Activated naive CD8-positive, alpha-beta T cell treated with anti-CD3 and anti-CD28 coated beads for 36 hours (primary cell): ENCODE data around the gene IL15RA. TPM values are rescaled to one million over a fixed set of nuclear protein-coding genes. Genes with fewer than 3 reads are reported as not detected.
"Not testable (repeated sequence)": the region's sequence is repeated elsewhere in the genome, so short reads cannot be mapped to it uniquely, and the experiment has no call there.

Experiments
- DNase-seq: peaks from one replicate; pipeline ENCODE4 v3.0.0; 2021
- H3K27ac Mint-ChIP-seq: one replicate; pipeline ENCODE4 v1.8.0; 2022; ENCODE audit warnings: mild to moderate bottlenecking, moderate library complexity, mixed read lengths
- H3K27me3 Mint-ChIP-seq: one replicate; pipeline ENCODE4 v1.8.0; 2022; ENCODE audit warnings: mild to moderate bottlenecking, mixed read lengths
- H3K36me3 Mint-ChIP-seq: one replicate; pipeline ENCODE4 v1.8.0; 2021; ENCODE audit warnings: mild to moderate bottlenecking, mixed read lengths
- H3K4me1 Mint-ChIP-seq: one replicate; pipeline ENCODE4 v1.8.0; 2021; ENCODE audit warnings: mixed read lengths
- H3K4me3 Mint-ChIP-seq: one replicate; pipeline ENCODE4 v1.8.0; 2022; ENCODE audit warnings: mild to moderate bottlenecking, moderate library complexity, mixed read lengths
- H3K9me3 Mint-ChIP-seq: one replicate; pipeline ENCODE4 v1.8.0; 2022; ENCODE audit warnings: mixed read lengths
- total RNA-seq, 2 experiments: library from RNA; stranded (reverse); gene quantifications; one replicate each; pipeline ENCODE4 v1.2.3, GENCODE V29; 2021

IL15RA gene
- total RNA-seq, 2 experiments from 2014 or later: 27.8 to 30.0 TPM

DNA sequence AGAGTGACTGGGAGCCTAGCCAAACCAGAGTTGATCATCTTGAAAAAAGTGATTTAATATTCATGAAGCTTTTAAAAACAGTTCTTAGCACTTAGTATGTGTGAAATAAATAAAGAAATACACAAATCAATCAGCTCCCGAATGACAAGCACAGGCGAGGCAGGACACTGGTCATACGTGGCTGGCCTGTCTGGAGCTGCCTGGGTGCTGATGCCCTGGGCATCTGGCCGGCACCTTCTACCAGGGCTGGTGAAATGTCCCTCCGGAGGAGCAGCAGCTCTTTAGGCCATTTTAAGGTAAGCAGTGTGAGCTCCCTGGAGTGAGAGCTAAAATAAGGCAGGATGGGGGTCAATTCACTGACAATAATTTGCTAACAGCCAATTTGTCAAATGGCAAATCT, 23.7 kb downstream of the IL15RA start:
- no peak overlapping the region for H3K27ac Mint-ChIP-seq
- H3K4me1 Mint-ChIP-seq: no peaks in the 10 kb centered on the region
- peaks cover 19% of the 10 kb centered on the region for H3K36me3 Mint-ChIP-seq
- DNase-seq: no peak
- H3K4me3 Mint-ChIP-seq: no peak overlapping the region
- H3K9me3 Mint-ChIP-seq: no peaks in the 10 kb centered on the region
- H3K27me3 Mint-ChIP-seq: no peaks in the 10 kb centered on the region

- Mint-ChIP-seq H3K4me3 (no peak overlapping the region), H3K27ac (no peak overlapping the region), H3K4me1 (no peaks in the 10 kb centered on the region), H3K36me3 (peaks cover 15% of the 10 kb centered on the region), H3K9me3 (no peaks in the 10 kb centered on the region), H3K27me3 (no peaks in the 10 kb centered on the region)
- DNase-seq: no peak
Observed at GRCh38 chr10:5952731-5953385, 24.5 kb downstream of the IL15RA start.

DNA sequence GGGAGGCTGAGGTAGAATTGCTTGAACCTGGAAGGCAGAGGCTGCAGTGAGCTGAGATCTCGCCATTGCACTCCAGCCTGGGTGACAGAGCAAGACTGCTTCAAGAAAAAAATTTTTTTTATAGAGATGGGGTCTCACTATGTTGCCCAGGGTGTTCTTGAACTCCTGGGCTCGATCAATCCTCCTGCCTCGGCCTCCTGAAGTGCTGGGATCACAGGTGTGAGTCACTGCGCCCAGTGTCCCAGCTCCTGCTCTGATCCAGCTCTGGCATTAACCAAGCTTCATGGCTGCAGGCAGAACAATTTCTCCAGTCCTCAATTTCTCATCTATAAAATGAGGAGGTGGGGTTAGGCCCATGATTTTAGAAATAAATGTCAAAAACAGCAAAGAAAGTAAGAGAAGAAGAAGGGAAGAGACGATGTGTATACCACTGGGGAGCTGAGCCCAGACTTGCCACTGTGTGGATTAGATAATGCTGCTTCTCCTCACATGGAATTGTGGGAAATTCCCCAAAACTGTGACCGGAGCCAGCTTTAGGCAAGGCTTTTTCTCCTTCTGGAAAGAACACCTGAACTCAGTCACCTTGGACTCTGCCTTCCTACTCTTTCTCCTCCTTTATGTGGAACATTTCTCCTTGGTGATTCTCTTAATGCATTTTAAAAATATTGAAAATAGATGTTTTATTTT, 25.5 kb downstream of the IL15RA start:
- no peak overlapping the region for H3K27ac Mint-ChIP-seq
- no peak overlapping the region for H3K4me3 Mint-ChIP-seq

GRCh38 chr10:5951167-5951711, 26.1 kb downstream of the IL15RA start:
- peaks cover 3% of the 10 kb centered on the region for H3K36me3 Mint-ChIP-seq
- no peaks in the 10 kb centered on the region for H3K9me3 Mint-ChIP-seq
- no peaks in the 10 kb centered on the region for H3K27me3 Mint-ChIP-seq
- H3K27ac Mint-ChIP-seq: no peak overlapping the region
- DNase-seq: no peak
- no peak overlapping the region for H3K4me3 Mint-ChIP-seq
- H3K4me1 Mint-ChIP-seq: no peaks in the 10 kb centered on the region

More for the DNA sequence above, 25.5 kb downstream of the IL15RA start:
- Mint-ChIP-seq H3K9me3 (no peaks in the 10 kb centered on the region), H3K36me3 (peaks cover 8% of the 10 kb centered on the region), H3K27me3 (no peaks in the 10 kb centered on the region), H3K4me1 (no peaks in the 10 kb centered on the region)
- DNase-seq: no peak

- no peak overlapping the region for H3K4me3 Mint-ChIP-seq
- peak; percentile 12 for DNase-seq
- H3K36me3 Mint-ChIP-seq: peaks cover 3% of the 10 kb centered on the region
- H3K27ac Mint-ChIP-seq: no peak overlapping the region
- no peaks in the 10 kb centered on the region for H3K9me3 Mint-ChIP-seq
- H3K4me1 Mint-ChIP-seq: peaks cover 6% of the 10 kb centered on the region
- H3K27me3 Mint-ChIP-seq: no peaks in the 10 kb centered on the region
Observed at GRCh38 chr10:5949009-5949759, 28.2 kb downstream of the IL15RA start.

GRCh38 chr10:5948208-5948585, 29.1 kb downstream of the IL15RA start:
- H3K27me3 Mint-ChIP-seq: no peaks in the 10 kb centered on the region
- peaks cover 3% of the 10 kb centered on the region for H3K36me3 Mint-ChIP-seq
- H3K4me1 Mint-ChIP-seq: peaks cover 6% of the 10 kb centered on the region
- H3K9me3 Mint-ChIP-seq: no peaks in the 10 kb centered on the region
- H3K27ac Mint-ChIP-seq: no peak overlapping the region
- H3K4me3 Mint-ChIP-seq: no peak overlapping the region
- no peak for DNase-seq

DNA sequence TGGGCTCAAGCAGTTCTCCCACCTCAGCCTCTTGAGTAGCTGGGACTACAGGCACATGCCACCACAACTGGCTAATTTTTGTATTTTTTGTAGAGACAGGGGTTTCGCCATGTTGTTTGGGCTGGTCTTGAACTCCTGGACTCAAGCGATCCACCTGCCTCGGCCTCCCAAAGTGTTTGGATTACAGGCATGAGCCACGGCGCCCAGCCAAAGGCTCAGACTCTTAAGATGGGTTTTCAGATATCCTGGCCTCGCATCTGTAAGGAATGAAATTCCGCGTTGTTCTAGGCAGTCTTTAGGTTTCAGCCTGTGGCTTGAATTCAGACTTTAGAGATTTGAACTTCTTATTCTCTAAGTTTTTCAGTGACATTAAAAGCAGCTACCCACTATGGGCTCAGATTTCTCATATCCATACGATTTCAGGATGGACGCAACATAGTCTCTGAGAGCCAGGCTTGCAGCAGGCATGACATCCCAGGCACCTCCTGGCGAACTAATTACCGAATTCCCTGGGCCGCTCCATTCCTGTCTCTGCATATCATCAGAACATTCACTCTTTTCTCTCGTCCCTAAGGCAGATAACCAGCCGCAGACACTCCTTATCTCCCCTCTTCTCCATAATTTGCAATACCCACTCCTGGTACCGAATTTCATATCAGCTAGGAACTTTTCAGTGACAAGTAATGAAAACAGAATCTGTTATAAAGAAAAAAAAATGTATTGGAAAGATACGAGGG, 29.7 kb downstream of the IL15RA start:
- no peaks in the 10 kb centered on the region for H3K9me3 Mint-ChIP-seq
- H3K27ac Mint-ChIP-seq: no peak overlapping the region
- H3K4me3 Mint-ChIP-seq: no peak overlapping the region
- no peaks in the 10 kb centered on the region for H3K27me3 Mint-ChIP-seq
- peaks cover 3% of the 10 kb centered on the region for H3K36me3 Mint-ChIP-seq
- no peak for DNase-seq
- H3K4me1 Mint-ChIP-seq: peaks cover 6% of the 10 kb centered on the region

GRCh38 chr10:5946786-5947185, 30.6 kb downstream of the IL15RA start:
- no peak for DNase-seq
- no peaks in the 10 kb centered on the region for H3K9me3 Mint-ChIP-seq
- no peaks in the 10 kb centered on the region for H3K36me3 Mint-ChIP-seq
- H3K4me3 Mint-ChIP-seq: no peak overlapping the region
- no peak overlapping the region for H3K27ac Mint-ChIP-seq
- no peaks in the 10 kb centered on the region for H3K27me3 Mint-ChIP-seq
- H3K4me1 Mint-ChIP-seq: peaks cover 6% of the 10 kb centered on the region

DNA sequence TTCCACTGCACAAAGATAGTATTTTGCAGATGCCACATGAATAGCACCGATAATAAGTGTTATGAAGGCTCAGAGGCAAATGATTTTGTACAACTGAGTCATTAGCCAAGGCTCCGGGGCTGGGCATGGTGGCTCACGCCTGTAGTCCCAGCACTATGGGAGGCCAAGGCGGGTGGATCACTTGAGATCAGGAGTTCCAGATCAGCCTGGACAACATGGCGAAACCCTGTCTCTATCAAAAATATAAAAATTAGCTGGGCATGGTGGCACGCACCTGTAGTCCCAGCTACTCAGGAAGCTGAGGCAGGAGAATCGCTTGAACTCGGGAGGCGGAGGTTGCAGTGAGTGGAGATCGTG, 30.9 kb downstream of the IL15RA start:
- not testable (repeated sequence) for H3K9me3 Mint-ChIP-seq, H3K27me3 Mint-ChIP-seq, H3K36me3 Mint-ChIP-seq, H3K4me1 Mint-ChIP-seq, DNase-seq, H3K4me3 Mint-ChIP-seq, H3K27ac Mint-ChIP-seq

- Mint-ChIP-seq H3K4me1 (peaks cover 6% of the 10 kb centered on the region), H3K4me3 (no peak overlapping the region), H3K9me3 (no peaks in the 10 kb centered on the region), H3K27me3 (no peaks in the 10 kb centered on the region), H3K36me3 (no peaks in the 10 kb centered on the region), H3K27ac (no peak overlapping the region)
- DNase-seq: no peak
Observed at GRCh38 chr10:5945561-5946418, 31.6 kb downstream of the IL15RA start.

- Mint-ChIP-seq H3K4me3 (no peak overlapping the region), H3K36me3 (no peaks in the 10 kb centered on the region), H3K9me3 (no peaks in the 10 kb centered on the region), H3K4me1 (peaks cover 6% of the 10 kb centered on the region), H3K27me3 (no peaks in the 10 kb centered on the region), H3K27ac (no peak overlapping the region)
- DNase-seq: no peak
Observed at GRCh38 chr10:5945190-5945509, 32.2 kb downstream of the IL15RA start.

GRCh38 chr10:5944389-5945189, 32.8 kb downstream of the IL15RA start:
- H3K4me3 Mint-ChIP-seq: no peak overlapping the region
- no peaks in the 10 kb centered on the region for H3K36me3 Mint-ChIP-seq
- H3K27ac Mint-ChIP-seq: no peak overlapping the region
- no peaks in the 10 kb centered on the region for H3K27me3 Mint-ChIP-seq
- DNase-seq: no peak
- H3K4me1 Mint-ChIP-seq: peaks cover 6% of the 10 kb centered on the region
- H3K9me3 Mint-ChIP-seq: no peaks in the 10 kb centered on the region

- H3K4me1 Mint-ChIP-seq: peaks cover 6% of the 10 kb centered on the region
- H3K27me3 Mint-ChIP-seq: no peaks in the 10 kb centered on the region
- no peak for DNase-seq
- H3K4me3 Mint-ChIP-seq: no peak overlapping the region
- no peaks in the 10 kb centered on the region for H3K36me3 Mint-ChIP-seq
- no peak overlapping the region for H3K27ac Mint-ChIP-seq
- H3K9me3 Mint-ChIP-seq: no peaks in the 10 kb centered on the region
Observed at GRCh38 chr10:5943536-5943935, 33.8 kb downstream of the IL15RA start.

- Mint-ChIP-seq H3K4me3 (no peak overlapping the region), H3K36me3 (peaks cover 9% of the 10 kb centered on the region), H3K27me3 (no peaks in the 10 kb centered on the region)
Observed at GRCh38 chr10:5942474-5942873, 34.9 kb downstream of the IL15RA start.

More at GRCh38 chr10:5942474-5942873, 34.9 kb downstream of the IL15RA start:
- Mint-ChIP-seq H3K4me1 (peaks cover 6% of the 10 kb centered on the region), H3K27ac (no peak overlapping the region), H3K9me3 (no peaks in the 10 kb centered on the region)
- no peak for DNase-seq
